ENCODE results near the gene ALDH1B1. TPM values are rescaled to one million over a fixed set of nuclear protein-coding genes. Genes with fewer than 3 reads are reported as not detected.

ALDH1B1 gene
- total and polyA plus RNA-seq, 2 of the 13 experiments (the other 11 are each of a cell fraction or from before 2014, with no cell fraction given) = 45.1 to 125 TPM

DNA sequence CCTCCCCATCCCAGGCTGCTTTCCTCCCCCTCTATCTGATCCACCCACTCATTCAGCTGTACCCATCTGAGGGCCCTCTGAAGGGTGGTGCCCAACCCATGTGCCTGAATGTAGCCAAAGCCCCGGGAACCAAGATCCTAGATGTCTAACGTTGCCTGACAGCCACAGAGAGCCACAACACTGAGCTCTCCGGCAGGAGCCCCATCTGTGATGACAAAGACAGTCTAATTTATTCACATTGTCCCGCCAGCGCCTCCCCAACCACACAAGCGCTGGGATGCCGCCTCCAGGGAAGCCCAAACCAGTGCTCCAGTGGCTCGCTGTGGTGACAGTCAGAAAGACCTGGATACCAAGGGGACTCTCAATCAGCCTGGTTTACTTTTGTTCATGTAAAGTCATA lies 23.4 kb downstream of the ALDH1B1 start (continued):
- TF ChIP-seq, protein P1, sequence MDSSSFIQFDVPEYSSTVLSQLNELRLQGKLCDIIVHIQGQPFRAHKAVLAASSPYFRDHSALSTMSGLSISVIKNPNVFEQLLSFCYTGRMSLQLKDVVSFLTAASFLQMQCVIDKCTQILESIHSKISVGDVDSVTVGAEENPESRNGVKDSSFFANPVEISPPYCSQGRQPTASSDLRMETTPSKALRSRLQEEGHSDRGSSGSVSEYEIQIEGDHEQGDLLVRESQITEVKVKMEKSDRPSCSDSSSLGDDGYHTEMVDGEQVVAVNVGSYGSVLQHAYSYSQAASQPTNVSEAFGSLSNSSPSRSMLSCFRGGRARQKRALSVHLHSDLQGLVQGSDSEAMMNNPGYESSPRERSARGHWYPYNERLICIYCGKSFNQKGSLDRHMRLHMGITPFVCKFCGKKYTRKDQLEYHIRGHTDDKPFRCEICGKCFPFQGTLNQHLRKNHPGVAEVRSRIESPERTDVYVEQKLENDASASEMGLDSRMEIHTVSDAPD (CRISPR knock-in tag; IDR thresholded peaks at IDR 0.05) = no peak
- TF ChIP-seq NFYB (CRISPR knock-in tag; IDR thresholded peaks at IDR 0.05) = no peak
- TF ChIP-seq, protein P2, sequence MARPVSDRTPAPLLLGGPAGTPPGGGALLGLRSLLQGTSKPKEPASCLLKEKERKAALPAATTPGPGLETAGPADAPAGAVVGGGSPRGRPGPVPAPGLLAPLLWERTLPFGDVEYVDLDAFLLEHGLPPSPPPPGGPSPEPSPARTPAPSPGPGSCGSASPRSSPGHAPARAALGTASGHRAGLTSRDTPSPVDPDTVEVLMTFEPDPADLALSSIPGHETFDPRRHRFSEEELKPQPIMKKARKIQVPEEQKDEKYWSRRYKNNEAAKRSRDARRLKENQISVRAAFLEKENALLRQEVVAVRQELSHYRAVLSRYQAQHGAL (CRISPR knock-in tag; IDR thresholded peaks at IDR 0.05; ENCODE audit: not compliant biosample characterization) = no peak
- TF ChIP-seq SRSF9 (IDR thresholded peaks at IDR 0.05; ENCODE audit: borderline replicate concordance, insufficient read depth, low read depth, low read length, poor library complexity, severe bottlenecking) = no peak

DNA sequence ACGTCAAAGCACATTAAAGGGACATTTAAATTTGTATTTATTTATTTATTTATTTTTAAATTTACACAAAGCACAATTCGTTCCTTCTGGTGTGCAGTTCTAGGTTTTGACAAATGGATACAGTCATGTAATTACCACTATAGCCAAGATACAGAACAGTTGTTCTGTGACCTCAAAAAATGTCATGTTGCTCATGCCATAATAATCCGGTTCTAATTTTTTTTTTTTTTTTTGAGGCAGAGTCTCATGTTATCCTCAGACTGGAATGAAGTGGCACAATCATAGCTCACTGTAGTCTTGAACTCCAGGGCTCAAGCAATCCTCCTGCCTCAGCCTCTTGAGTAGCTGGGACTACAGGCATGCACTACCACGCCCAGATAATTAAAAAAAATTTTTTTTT lies 24.0 kb downstream of the ALDH1B1 start:
- WGBS (ENCODE audit: low lambda C conversion rate) = 1% methylated on average over 4 of the region's 4 CpGs
- ChIA-PET POLR2A (no interaction called here), CTCF (ENCODE audit: low intra/inter-chr PET ratio, low total read pairs) (interaction anchor here (1.0 kb wide), 1 partner anchor 226 kb away, joined by 3 read pairs; no protein-coding TSS in a partner anchor)
- no peaks in the 10 kb centered on the region for H3K79me2 ChIP-seq (ENCODE audit: insufficient read depth, low read length)
- H3K9me3 ChIP-seq (ENCODE audit: low read length) = no peaks in the 10 kb centered on the region
- no peak for DNase-seq (ENCODE audit: low spot score)
- peaks cover 8 to 48% of the 10 kb centered on the region in 2 experiments for H3K27me3 ChIP-seq (ENCODE audit: control insufficient read depth in 1 of 2, insufficient read depth in 2 of 2, low read length in 2 of 2)
- H3K4me2 ChIP-seq (ENCODE audit: low read depth, low read length) = no peak overlapping the region
- BruUV-seq (replicated peaks) = no TSS peak
- peaks cover 6% of the 10 kb centered on the region; the same call in 1 of the 2 replicates for H3K4me1 ChIP-seq (ENCODE audit: insufficient read depth, low read length)
- no peak overlapping the region for H2AFZ ChIP-seq (ENCODE audit: low read length)
- ATAC-seq = no peak
- no peaks in the 10 kb centered on the region for H4K20me1 ChIP-seq (ENCODE audit: insufficient read depth, low read length)
- FAIRE-seq = no peak
- no peak overlapping the region for H3K27ac ChIP-seq (ENCODE audit: extremely low read length, insufficient read depth, low read length)
- H3K36me3 ChIP-seq (replicated peaks in 1 of 2; ENCODE audit: control insufficient read depth in 1 of 2, insufficient read depth in 2 of 2, low read length in 2 of 2) = no peaks in the 10 kb centered on the region
- intact Hi-C loops (cut with micrococcal nuclease; ENCODE audit: unreplicated experiment) (loop anchor here (5.0 kb wide), 1 partner anchor 256 kb away; no protein-coding TSS in a partner anchor), in situ Hi-C loops (cut with HindIII; ENCODE audit: extremely low pct_ligation_motif_present, low pct_unique_long_range_greater_than_20kb) (no loop called here)
- H3K9ac ChIP-seq (ENCODE audit: insufficient read depth, low read depth, low read length) = no peak overlapping the region
- TF ChIP-seq IRF2 (CRISPR knock-in tag; IDR thresholded peaks at IDR 0.05) (no peak), ZNF841 (CRISPR knock-in tag; IDR thresholded peaks at IDR 0.05; ENCODE audit: borderline replicate concordance) (no peak), ZNF253 (CRISPR knock-in tag; IDR thresholded peaks at IDR 0.05; ENCODE audit: borderline replicate concordance) (no peak), ZNF572 (CRISPR knock-in tag; IDR thresholded peaks at IDR 0.05) (no peak), ZNF326 (CRISPR knock-in tag; IDR thresholded peaks at IDR 0.05; ENCODE audit: borderline replicate concordance) (no peak), SSRP1 (CRISPR knock-in tag; IDR thresholded peaks at IDR 0.05) (no peak), HNF4A (CRISPR knock-in tag; IDR thresholded peaks at IDR 0.05) (no peak), ZNF747 (CRISPR knock-in tag; IDR thresholded peaks at IDR 0.05; ENCODE audit: borderline replicate concordance) (no peak), KAT8 (CRISPR knock-in tag; IDR thresholded peaks at IDR 0.05) (no peak), ZNF232 (CRISPR knock-in tag; IDR thresholded peaks at IDR 0.05; ENCODE audit: borderline replicate concordance) (no peak), ZNF615 (CRISPR knock-in tag; IDR thresholded peaks at IDR 0.05; ENCODE audit: borderline replicate concordance) (no peak), ZNF709 (CRISPR knock-in tag; IDR thresholded peaks at IDR 0.05) (no peak), AHR (CRISPR knock-in tag; IDR thresholded peaks at IDR 0.05) (no peak), SRY (CRISPR knock-in tag; IDR thresholded peaks at IDR 0.05) (no peak), ZFP82 (CRISPR knock-in tag; IDR thresholded peaks at IDR 0.05; ENCODE audit: borderline replicate concordance) (no peak), ZBTB43 (CRISPR knock-in tag; conservative IDR thresholded peaks at IDR 0.05) (no peak)
- TF ChIP-seq, protein P3, sequence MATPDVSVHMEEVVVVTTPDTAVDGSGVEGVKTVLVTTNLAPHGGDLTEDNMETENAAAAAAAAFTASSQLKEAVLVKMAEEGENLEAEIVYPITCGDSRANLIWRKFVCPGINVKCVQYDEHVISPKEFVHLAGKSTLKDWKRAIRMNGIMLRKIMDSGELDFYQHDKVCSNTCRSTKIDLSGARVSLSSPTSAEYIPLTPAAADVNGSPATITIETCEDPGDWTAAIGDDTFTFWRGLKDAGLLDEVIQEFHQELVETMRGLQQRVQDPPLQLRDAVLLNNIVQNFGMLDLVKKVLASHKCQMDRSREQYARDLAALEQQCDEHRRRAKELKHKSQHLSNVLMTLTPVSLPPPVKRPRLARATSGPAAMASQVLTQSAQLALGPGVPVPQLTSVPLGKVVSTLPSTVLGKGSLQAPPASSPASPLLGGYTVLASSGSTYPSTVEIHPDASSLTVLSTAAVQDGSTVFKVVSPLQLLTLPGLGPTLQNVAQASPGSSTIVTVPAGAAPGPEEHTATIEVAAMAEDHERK (CRISPR knock-in tag; IDR thresholded peaks at IDR 0.05; ENCODE audit: low read depth) = no peak
- H3K4me3 ChIP-seq (replicated peaks in 1 of 3; ENCODE audit: insufficient read depth in 1 of 3, low read depth in 2 of 3, low read length in 3 of 3) = no peak overlapping the region

All from HepG2 (cell line).